GM04504 (cell line): ENCODE measurements around the gene PMEPA1.
"Not testable (repeated sequence)": the region's sequence is repeated elsewhere in the genome, so short reads cannot be mapped to it uniquely, and the experiment has no call there.

Experiments
- DNase-seq: peaks from one replicate; pipeline ENCODE4 v3.0.0-alpha.2; 2012; ENCODE audit warnings: low read depth

PMEPA1 gene

GRCh38 chr20:57650756-57651483 is 58.9 kb downstream of the PMEPA1 start:
- no peak for DNase-seq

- no peak for DNase-seq
Observed at GRCh38 chr20:57650266-57650665, 59.5 kb downstream of the PMEPA1 start.

GRCh38 chr20:57649617-57650015 is 60.2 kb downstream of the PMEPA1 start:
- no peak for DNase-seq

- no peak for DNase-seq
Observed at GRCh38 chr20:57648878-57649616, 60.8 kb downstream of the PMEPA1 start.

GRCh38 chr20:57647933-57648785 is 61.7 kb downstream of the PMEPA1 start:
- DNase-seq: no peak

GRCh38 chr20:57647006-57647932 is 62.5 kb downstream of the PMEPA1 start:
- no peak for DNase-seq

DNA sequence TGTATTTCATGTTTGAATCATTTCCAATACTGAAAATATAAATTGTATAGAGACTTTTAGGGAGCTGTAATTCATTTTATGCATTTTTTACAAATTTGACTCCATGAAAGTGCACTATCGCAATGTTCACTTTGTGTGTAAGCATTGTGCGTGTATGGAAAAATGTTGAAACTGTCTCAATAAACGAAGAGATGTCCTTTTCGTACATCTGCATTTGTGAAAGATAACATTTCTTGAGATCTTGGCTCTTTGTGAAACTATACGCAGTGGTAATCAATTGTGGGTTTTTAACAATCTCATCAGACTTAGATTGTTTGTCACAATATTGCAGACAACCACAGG is 70.9 kb downstream of the PMEPA1 start:
- DNase-seq: no peak

DNA sequence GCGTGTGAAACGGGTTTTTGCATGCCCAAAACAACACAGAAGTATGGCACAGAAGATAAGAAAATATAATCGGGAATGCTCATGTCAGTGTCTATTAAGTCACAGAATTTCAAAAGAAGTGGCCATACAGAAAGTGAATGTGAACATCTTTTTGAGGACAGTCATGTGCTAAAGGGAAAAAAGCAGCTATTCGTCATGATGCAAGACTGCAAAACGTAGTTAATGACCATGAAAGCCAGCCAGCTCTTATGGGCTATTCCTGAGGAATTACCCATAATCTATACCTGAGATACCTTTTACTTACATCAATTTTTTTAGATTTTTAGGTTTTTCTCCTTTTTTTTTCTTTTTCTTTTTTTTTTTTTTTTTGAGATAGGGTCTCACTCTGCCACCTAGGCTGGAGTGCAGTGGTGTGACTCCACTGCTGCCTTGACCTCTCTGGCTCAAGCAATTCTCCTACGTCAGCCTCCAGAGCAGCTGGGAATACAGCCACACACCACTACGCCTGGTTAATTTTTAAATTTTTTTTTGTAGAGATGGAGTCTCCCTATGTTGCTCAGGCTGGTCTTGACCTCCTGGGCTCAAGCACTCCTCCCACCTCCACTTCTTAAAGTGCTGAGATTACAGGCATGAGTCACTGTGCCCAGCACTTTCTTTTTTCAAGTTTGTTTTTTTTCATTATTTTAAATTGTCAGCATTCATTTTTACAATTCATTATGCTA is 71.5 kb downstream of the PMEPA1 start:
- DNase-seq: no peak

- DNase-seq: no peak
Observed at GRCh38 chr20:57633945-57634491, 75.8 kb downstream of the PMEPA1 start.

- DNase-seq: no peak
Observed at GRCh38 chr20:57632286-57632685, 77.5 kb downstream of the PMEPA1 start.

DNA sequence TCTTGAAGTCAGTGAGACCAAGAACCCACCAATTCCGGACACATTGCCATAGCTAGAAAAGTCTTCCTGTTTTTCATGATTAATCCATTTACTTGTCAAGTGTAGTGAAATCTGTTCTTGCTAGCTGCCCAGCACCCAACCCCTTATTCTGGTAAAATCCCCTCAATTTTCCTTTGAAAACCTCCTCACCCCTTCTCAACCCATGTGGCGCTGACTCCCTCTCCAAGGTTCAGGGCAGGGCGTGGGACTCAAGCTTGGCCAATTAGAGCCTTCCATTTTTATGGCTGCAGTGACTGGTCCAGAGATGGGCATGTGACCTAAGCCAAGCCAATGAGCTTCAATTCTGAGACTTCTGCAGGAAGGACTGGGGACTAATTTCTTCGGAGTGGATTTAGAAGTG is 79.8 kb downstream of the PMEPA1 start:
- no peak for DNase-seq

DNA sequence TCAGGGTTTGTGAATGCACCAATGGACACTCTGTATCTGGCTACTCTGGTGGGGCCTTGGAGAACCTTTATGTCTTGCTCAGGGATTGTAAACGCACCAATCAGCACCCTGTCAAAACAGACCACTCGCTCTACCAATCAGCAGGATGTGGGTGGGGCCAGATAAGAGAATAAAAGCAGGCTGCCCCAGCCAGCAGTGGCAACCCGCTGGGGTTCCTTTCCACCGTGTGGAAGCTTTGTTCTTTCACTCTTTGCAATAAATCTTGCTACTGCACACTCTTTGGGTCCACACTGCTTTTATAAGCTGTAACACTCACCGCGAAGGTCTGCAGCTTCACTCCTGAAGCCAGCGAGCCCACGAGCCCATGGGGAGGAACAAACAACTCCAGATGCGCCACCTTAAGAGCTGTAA is 80.3 kb downstream of the PMEPA1 start:
- DNase-seq: not testable (repeated sequence)

GRCh38 chr20:57628962-57629308 is 80.9 kb downstream of the PMEPA1 start:
- not testable (repeated sequence) for DNase-seq

DNA sequence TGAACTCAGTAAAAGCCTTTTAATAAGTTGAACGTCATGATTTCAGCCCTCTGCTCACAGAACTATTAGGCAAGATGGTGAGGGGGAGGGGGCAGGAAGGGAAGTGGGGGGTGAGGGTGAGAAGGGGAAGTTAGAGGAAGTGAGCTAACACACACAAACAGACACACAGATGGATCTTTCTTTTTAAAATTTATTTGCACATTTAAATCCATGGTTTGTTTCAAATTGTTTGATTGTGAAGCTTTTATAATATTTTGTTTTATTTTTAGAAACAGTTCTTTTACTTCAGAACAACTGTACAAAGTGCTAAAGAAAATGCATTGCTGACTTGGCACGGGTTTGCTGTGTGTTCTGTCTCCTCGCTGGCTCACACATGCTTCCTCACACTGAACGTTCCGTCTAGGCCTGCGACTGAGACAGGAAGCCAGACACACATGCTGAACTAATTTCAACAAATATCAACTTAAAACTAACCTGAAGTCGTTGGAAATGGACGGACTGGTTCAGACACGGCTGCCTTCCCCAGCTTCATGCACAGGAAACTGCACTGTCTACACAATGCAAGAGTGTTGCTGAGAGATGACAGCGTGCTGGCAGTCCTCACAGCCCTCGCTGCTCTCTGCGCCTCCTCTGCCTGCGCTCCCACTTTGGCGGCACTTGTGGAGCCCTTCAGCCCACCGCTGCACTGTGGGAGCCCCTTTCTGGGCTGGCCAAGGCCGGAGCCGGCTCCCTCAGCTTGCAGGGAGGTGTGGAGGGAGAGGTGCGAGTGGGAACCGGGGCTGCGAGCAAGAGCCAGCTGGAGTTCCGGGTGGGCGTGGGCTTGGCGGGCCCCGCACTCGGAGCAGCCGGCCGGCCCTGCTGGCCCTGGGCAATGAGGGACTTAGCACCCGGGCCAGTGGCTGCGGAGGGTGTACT is 81.5 kb downstream of the PMEPA1 start:
- peak; percentile 18 for DNase-seq

DNA sequence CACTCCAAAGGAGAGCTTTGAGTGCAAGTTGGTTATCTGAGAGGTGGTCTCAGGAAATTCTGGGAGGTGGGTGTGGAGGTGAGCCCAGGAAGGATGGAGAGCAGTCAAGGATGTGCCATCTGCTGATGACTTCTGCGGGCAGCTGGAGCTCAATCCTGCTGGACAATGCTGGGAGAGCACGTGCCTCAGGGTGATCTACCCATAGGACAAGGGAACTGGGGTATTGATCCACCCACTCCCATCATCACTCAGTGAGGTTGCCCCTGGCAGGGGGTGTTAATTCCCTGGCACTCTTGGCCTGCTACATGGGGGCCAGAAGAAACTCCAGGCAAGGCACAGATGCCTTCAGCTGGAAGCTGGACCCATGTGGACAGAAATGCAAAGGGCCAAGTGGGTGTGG is 82.5 kb downstream of the PMEPA1 start:
- no peak for DNase-seq

DNA sequence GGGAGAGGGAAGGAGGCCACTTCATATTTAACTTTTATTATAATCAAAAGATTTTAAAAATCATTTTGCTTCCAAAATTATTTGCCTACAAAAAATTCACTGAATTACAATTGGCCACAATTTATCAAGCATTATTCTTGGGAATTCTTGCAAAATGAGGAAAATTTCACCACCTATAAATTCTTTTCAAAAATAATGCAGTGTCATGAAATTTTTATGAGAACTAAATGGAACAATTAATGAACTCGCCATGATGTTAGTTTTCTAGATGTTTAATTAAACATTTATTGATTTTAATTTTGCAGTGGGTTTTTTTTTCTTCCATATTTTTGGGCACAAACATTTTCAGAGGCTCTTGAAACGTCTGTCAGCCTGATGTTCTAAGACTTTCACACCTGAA is 83.8 kb downstream of the PMEPA1 start:
- DNase-seq: no peak

DNA sequence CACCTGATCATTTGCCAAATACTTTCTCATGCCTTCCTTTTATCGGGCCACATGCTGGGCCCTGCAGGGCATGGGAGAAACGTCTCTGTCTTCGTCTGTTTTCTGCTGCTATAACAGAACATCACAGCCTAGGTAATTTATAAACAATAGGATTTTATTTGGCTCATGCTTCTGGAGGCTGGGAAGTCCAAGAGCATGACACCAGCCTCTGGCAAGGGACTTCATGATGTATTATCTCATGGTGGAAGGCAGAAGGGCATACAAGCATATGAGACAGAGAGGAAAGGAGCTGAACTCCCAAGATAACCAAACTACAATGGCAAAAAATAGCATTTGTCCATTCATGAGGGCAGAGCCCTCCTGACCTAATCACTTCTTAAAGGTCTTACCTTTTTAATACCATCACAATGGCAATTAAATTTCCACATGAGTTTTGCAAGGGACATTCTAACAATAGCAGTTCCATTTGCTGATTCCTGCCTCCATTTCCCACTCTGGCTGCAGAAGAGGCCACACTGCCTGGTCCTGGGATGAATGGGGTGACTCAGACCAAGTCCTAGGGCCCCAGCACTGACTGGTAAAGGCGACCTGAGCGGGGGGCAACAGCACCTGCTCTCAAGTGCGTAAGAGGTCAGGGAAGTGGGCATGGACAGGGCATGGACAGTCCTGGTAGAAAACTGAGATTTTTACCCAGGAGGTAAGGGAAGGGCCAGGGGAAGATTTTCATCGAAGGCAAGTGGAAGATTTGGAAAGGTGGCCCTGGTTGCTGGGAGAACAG is 84.4 kb downstream of the PMEPA1 start:
- DNase-seq: no peak

- no peak for DNase-seq
Observed at GRCh38 chr20:57624124-57624523, 85.7 kb downstream of the PMEPA1 start.
